Measurements from ENCODE around the gene ICA1. TPM values are rescaled to one million over a fixed set of nuclear protein-coding genes. Genes with fewer than 3 reads are reported as not detected.
A peak's percentile ranks its signal among the peaks of the same experiment; 100 is the strongest.

The ICA1 gene
- total and polyA plus RNA-seq, 4 experiments from 2014 or later, result 1.2 to 7.4 (median 2.4) TPM

DNA sequence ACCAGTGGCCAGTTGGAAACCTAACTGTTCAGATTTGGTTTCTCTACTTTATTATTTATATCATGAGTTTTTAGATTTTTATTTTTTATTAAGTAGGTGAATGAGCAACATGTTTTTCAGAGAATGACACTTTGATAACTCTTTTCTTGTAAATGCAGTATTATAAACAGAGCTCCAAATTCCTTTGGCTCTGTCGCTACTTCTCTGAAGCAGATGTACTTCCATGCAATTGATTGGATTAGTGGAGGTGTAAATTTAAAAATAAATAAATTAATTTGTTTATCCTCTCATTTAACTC lies 34.3 kb upstream of the ICA1 start:
- Histone ChIP-seq H3K4me1 (ENCODE audit: insufficient read depth, low read length) (no peaks in the 10 kb centered on the region), H3K27ac (ENCODE audit: low read depth, low read length) (no peak overlapping the region), H3K36me3 (ENCODE audit: insufficient read depth, low read length) (no peaks in the 10 kb centered on the region), H3K9me3 (ENCODE audit: control insufficient read depth in 1 of 2, low read length in 2 of 2) (no peaks in the 10 kb centered on the region), H3K4me3 (ENCODE audit: low read length in 2 of 2) (no peak overlapping the region), H3K27me3 (ENCODE audit: insufficient read depth, low read length) (no peaks in the 10 kb centered on the region)
- H3K9me3 Mint-ChIP-seq, result no peaks in the 10 kb centered on the region
- H3K36me3 Mint-ChIP-seq, result no peaks in the 10 kb centered on the region
- DNase-seq, result no peak
- intact Hi-C loops (cut with micrococcal nuclease), result loop anchor here (1.0 to 10.0 kb wide), 7 partner anchors 79 to 1193 kb away; partner anchors contain the start of gene C1GALT1
- H3K27me3 Mint-ChIP-seq, result peaks cover 7 to 12% of the 10 kb centered on the region in 2 donors
- H3K27ac Mint-ChIP-seq, result no peak overlapping the region
- peaks cover 0 to 1% (median 0%) of the 10 kb centered on the region in 4 donors for H3K4me1 Mint-ChIP-seq
- POLR2A ChIA-PET (ENCODE audit: partially characterized antibody), result no interaction called here
- H3K4me3 Mint-ChIP-seq, result no peak overlapping the region
- CTCF ChIA-PET (ENCODE audit: partially characterized antibody), result interaction anchor here (0.8 to 2.0 kb wide), 18 partner anchors 8 to 1780 kb away, joined by 3 to 19 read pairs (median 4); no protein-coding TSS in a partner anchor

- ChIA-PET CTCF (ENCODE audit: partially characterized antibody) (interaction anchor here (0.8 to 2.0 kb wide), 20 partner anchors 7 to 1780 kb away, joined by 3 to 19 read pairs (median 4); no protein-coding TSS in a partner anchor), POLR2A (ENCODE audit: partially characterized antibody) (no interaction called here)
- no peaks in the 10 kb centered on the region for H3K4me1 ChIP-seq (ENCODE audit: insufficient read depth, low read length)
- intact Hi-C loops (cut with micrococcal nuclease), result loop anchor here (1.0 to 10.0 kb wide), 7 partner anchors 78 to 1192 kb away; partner anchors contain the start of gene C1GALT1
- H3K9me3 Mint-ChIP-seq, result no peaks in the 10 kb centered on the region
- H3K27ac ChIP-seq (ENCODE audit: low read depth, low read length), result no peak overlapping the region
- no peak overlapping the region for H3K4me3 Mint-ChIP-seq
- H3K27me3 ChIP-seq (ENCODE audit: insufficient read depth, low read length), result no peaks in the 10 kb centered on the region
- H3K4me3 ChIP-seq (ENCODE audit: low read length in 2 of 2), result no peak overlapping the region
- no peaks in the 10 kb centered on the region for H3K36me3 ChIP-seq (ENCODE audit: insufficient read depth, low read length)
- H3K36me3 Mint-ChIP-seq, result no peaks in the 10 kb centered on the region
- H3K4me1 Mint-ChIP-seq, result peaks cover 0 to 1% (median 0%) of the 10 kb centered on the region in 4 donors
- no peak overlapping the region for H3K27ac Mint-ChIP-seq
- no peaks in the 10 kb centered on the region for H3K9me3 ChIP-seq (ENCODE audit: control insufficient read depth in 1 of 2, low read length in 2 of 2)
- H3K27me3 Mint-ChIP-seq, result peaks cover 8 to 12% of the 10 kb centered on the region in 2 donors
- peak; percentile 44 to 54 (median 52) for DNase-seq
Observed at GRCh38 chr7:8295638-8296361, 33.8 kb upstream of the ICA1 start.

GRCh38 chr7:8291397-8292141 lies 29.6 kb upstream of the ICA1 start:
- Mint-ChIP-seq H3K4me3 (no peak overlapping the region), H3K9me3 (no peaks in the 10 kb centered on the region), H3K27ac (no peak overlapping the region), H3K36me3 (no peaks in the 10 kb centered on the region), H3K4me1 (peaks cover 0 to 1% (median 0%) of the 10 kb centered on the region in 4 donors), H3K27me3 (peaks cover 12 to 17% of the 10 kb centered on the region in 2 donors)
- Histone ChIP-seq H3K4me1 (ENCODE audit: insufficient read depth, low read length) (no peaks in the 10 kb centered on the region), H3K9me3 (ENCODE audit: control insufficient read depth in 1 of 2, low read length in 2 of 2) (no peaks in the 10 kb centered on the region), H3K4me3 (ENCODE audit: low read length in 2 of 2) (no peak overlapping the region), H3K36me3 (ENCODE audit: insufficient read depth, low read length) (no peaks in the 10 kb centered on the region), H3K27me3 (ENCODE audit: insufficient read depth, low read length) (no peaks in the 10 kb centered on the region), H3K27ac (ENCODE audit: low read depth, low read length) (no peak overlapping the region)
- POLR2A ChIA-PET (ENCODE audit: partially characterized antibody), result no interaction called here
- CTCF ChIA-PET (ENCODE audit: partially characterized antibody), result no interaction called here
- DNase-seq, result no peak
- intact Hi-C loops (cut with micrococcal nuclease), result loop anchor here (10.0 kb wide), 1 partner anchor 867 kb away; no protein-coding TSS in a partner anchor

DNA sequence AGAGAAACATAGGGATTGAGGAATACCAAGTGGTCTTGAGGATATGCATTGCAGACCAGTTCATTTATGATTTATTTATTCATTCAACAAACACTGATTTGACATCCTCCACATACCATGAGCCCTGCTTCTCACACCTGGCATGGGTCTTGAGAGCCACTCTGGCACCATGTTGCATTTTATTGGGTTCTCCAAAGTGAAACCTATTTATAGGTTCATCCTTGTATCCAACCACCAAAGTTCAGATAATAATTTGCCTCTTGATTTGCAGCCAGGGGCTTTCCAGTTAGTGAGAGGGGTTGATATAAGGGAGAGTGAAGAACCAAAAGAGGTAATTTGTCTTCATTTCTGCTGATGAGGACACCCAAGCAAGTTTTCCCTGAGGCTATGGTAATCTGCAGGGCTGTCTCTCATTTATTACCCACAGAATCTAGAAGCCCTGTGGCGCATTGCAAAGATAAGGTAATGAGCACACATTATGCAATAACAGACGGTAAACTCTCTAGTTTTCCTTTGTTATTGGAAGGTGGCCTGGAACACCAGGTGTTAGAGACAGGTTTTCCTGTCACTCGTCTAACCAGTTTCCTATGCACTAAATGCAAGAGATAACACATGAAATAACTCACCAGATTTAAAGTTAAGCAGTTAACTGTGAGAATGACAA lies 28.8 kb upstream of the ICA1 start:
- POLR2A ChIA-PET (ENCODE audit: partially characterized antibody), result no interaction called here
- no peaks in the 10 kb centered on the region for H3K4me1 ChIP-seq (ENCODE audit: insufficient read depth, low read length)
- Mint-ChIP-seq H3K4me1 (no peaks in the 10 kb centered on the region), H3K4me3 (no peak overlapping the region), H3K27me3 (peaks cover 9 to 15% of the 10 kb centered on the region in 2 donors), H3K27ac (no peak overlapping the region), H3K36me3 (no peaks in the 10 kb centered on the region), H3K9me3 (no peaks in the 10 kb centered on the region)
- H3K36me3 ChIP-seq (ENCODE audit: insufficient read depth, low read length), result no peaks in the 10 kb centered on the region
- intact Hi-C loops (cut with micrococcal nuclease), result loop anchor here (10.0 kb wide), 1 partner anchor 866 kb away; no protein-coding TSS in a partner anchor
- no peak overlapping the region for H3K4me3 ChIP-seq (ENCODE audit: low read length in 2 of 2)
- DNase-seq, result no peak
- no peaks in the 10 kb centered on the region for H3K9me3 ChIP-seq (ENCODE audit: control insufficient read depth in 1 of 2, low read length in 2 of 2)
- CTCF ChIA-PET (ENCODE audit: partially characterized antibody), result no interaction called here
- no peak overlapping the region for H3K27ac ChIP-seq (ENCODE audit: low read depth, low read length)
- no peaks in the 10 kb centered on the region for H3K27me3 ChIP-seq (ENCODE audit: insufficient read depth, low read length)

DNA sequence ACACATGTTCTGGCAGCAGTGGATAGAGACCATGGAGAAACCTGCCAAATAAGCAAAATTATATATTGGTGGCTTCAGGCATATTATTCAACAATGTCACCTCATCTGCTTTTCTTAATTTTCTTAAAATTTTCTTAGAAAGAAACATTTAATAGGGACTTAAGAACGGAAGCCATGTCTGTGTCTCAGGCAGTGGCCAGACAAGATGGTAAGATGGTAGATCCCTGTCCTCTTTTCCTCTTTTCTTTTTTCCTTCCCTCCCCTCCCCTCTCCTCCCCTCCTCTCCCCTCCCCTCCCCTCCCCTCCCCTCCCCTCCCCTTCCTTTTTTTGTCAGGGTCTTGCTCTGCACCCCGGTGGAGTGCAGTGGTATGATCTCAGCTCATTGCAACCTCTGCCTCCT lies 24.2 kb upstream of the ICA1 start:
- POLR2A ChIA-PET (ENCODE audit: partially characterized antibody), result no interaction called here
- Mint-ChIP-seq H3K27ac (no peak overlapping the region), H3K9me3 (no peaks in the 10 kb centered on the region), H3K36me3 (no peaks in the 10 kb centered on the region), H3K27me3 (peaks cover 5 to 6% of the 10 kb centered on the region in 2 donors), H3K4me3 (no peak overlapping the region), H3K4me1 (no peaks in the 10 kb centered on the region)
- Histone ChIP-seq H3K27me3 (ENCODE audit: insufficient read depth, low read length) (no peaks in the 10 kb centered on the region), H3K9me3 (ENCODE audit: control insufficient read depth in 1 of 2, low read length in 2 of 2) (no peaks in the 10 kb centered on the region), H3K27ac (ENCODE audit: low read depth, low read length) (no peak overlapping the region), H3K4me3 (ENCODE audit: low read length in 2 of 2) (no peak overlapping the region), H3K36me3 (ENCODE audit: insufficient read depth, low read length) (no peaks in the 10 kb centered on the region), H3K4me1 (ENCODE audit: insufficient read depth, low read length) (no peaks in the 10 kb centered on the region)
- CTCF ChIA-PET (ENCODE audit: partially characterized antibody), result interaction anchor here (2.3 kb wide), 1 partner anchor 10 kb away, joined by 9 read pairs; no protein-coding TSS in a partner anchor
- DNase-seq, result no peak
- intact Hi-C loops (cut with micrococcal nuclease), result no loop called here

DNA sequence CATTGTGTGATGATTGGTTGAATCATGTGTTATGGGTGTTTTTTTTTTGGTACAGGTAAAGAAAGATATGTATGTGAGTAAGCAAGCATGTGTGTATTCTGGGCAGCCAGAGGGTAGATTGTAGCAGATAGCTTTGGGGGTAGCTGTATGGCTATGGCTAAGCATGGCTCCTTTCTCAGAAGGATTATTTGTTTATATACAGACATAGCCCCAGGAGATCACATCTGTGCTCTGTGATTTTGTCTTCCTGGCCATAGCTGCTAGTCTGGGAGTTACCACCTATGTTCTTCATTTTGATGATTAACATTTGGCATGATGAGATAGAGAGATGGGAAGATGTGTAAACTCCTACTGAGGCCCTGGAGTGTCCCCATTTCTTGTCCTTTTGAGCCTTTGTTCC lies 23.2 kb upstream of the ICA1 start:
- Histone ChIP-seq H3K4me3 (ENCODE audit: low read length in 2 of 2) (no peak overlapping the region), H3K4me1 (ENCODE audit: insufficient read depth, low read length) (no peaks in the 10 kb centered on the region), H3K27me3 (ENCODE audit: insufficient read depth, low read length) (no peaks in the 10 kb centered on the region), H3K27ac (ENCODE audit: low read depth, low read length) (no peak overlapping the region), H3K9me3 (ENCODE audit: control insufficient read depth in 1 of 2, low read length in 2 of 2) (no peaks in the 10 kb centered on the region), H3K36me3 (ENCODE audit: insufficient read depth, low read length) (no peaks in the 10 kb centered on the region)
- H3K36me3 Mint-ChIP-seq, result no peaks in the 10 kb centered on the region
- H3K9me3 Mint-ChIP-seq, result no peaks in the 10 kb centered on the region
- no peak for DNase-seq
- H3K27ac Mint-ChIP-seq, result no peak overlapping the region
- H3K4me1 Mint-ChIP-seq, result no peaks in the 10 kb centered on the region
- H3K27me3 Mint-ChIP-seq, result peaks cover 2 to 5% of the 10 kb centered on the region in 2 donors
- H3K4me3 Mint-ChIP-seq, result no peak overlapping the region
- intact Hi-C loops (cut with micrococcal nuclease), result no loop called here
- POLR2A ChIA-PET (ENCODE audit: partially characterized antibody), result no interaction called here
- CTCF ChIA-PET (ENCODE audit: partially characterized antibody), result interaction anchor here (2.3 kb wide), 1 partner anchor 11 kb away, joined by 9 read pairs; no protein-coding TSS in a partner anchor

DNA sequence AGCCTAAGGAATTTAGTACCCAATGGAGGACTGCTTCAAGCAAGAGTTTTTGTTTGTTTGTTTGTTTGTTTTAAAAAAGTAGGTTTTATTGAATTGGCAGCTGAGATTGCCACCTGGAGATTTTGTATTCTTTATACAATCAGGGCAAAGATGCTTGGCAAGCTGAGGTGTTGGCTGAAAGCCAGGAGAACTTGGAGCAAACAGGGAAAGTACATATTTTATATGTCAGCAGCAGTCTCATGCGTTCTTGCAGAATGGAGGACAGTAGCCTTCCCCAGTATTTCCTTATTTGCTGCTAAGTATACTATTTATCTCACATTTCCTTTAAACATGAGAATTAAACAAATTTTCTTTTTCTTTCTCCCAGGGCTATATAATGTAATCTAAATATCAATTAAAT lies 22.6 kb upstream of the ICA1 start:
- Mint-ChIP-seq H3K27me3 (peaks cover 0 to 1% of the 10 kb centered on the region in 2 donors), H3K4me3 (no peak overlapping the region), H3K9me3 (no peaks in the 10 kb centered on the region), H3K27ac (no peak overlapping the region), H3K36me3 (no peaks in the 10 kb centered on the region), H3K4me1 (no peaks in the 10 kb centered on the region)
- no peaks in the 10 kb centered on the region for H3K36me3 ChIP-seq (ENCODE audit: insufficient read depth, low read length)
- no peaks in the 10 kb centered on the region for H3K4me1 ChIP-seq (ENCODE audit: insufficient read depth, low read length)
- intact Hi-C loops (cut with micrococcal nuclease), result no loop called here
- ChIA-PET POLR2A (ENCODE audit: partially characterized antibody) (no interaction called here), CTCF (ENCODE audit: partially characterized antibody) (interaction anchor here (2.3 kb wide), 1 partner anchor 11 kb away, joined by 9 read pairs; no protein-coding TSS in a partner anchor)
- H3K27me3 ChIP-seq (ENCODE audit: insufficient read depth, low read length), result no peaks in the 10 kb centered on the region
- H3K4me3 ChIP-seq (ENCODE audit: low read length in 2 of 2), result no peak overlapping the region
- no peak for DNase-seq
- no peak overlapping the region for H3K27ac ChIP-seq (ENCODE audit: low read depth, low read length)
- H3K9me3 ChIP-seq (ENCODE audit: control insufficient read depth in 1 of 2, low read length in 2 of 2), result no peaks in the 10 kb centered on the region

All from CD4-positive, alpha-beta memory T cell (primary cell).